ENCODE measurements around the gene ARSA. TPM values are rescaled to one million over a fixed set of nuclear protein-coding genes. Genes with fewer than 3 reads are reported as not detected.

ARSA gene
- total and polyA plus RNA-seq, 2 experiments from 2014 or later: 8.1 to 8.2 TPM

GRCh38 chr22:50602338-50602700, 25.6 kb downstream of the ARSA start:
- Histone ChIP-seq H3K9me2 (ENCODE audit: insufficient read depth) (no peaks in the 10 kb centered on the region), H3K4me1 (ENCODE audit: insufficient read depth) (no peaks in the 10 kb centered on the region; the same call in 1 of the 2 replicates), H3K27me3 (ENCODE audit: insufficient read depth) (peaks cover 89% of the 10 kb centered on the region), H3K79me2 (replicated peaks; ENCODE audit: insufficient read depth) (no peaks in the 10 kb centered on the region), H4K20me1 (replicated peaks; ENCODE audit: insufficient read depth) (no peaks in the 10 kb centered on the region), H3K4me3 (no peak overlapping the region), H3K36me3 (ENCODE audit: insufficient read depth) (no peaks in the 10 kb centered on the region), H3K4me2 (no peak overlapping the region), H3F3A (replicated peaks; ENCODE audit: low read depth) (no peaks in the 10 kb centered on the region), H2AFZ (no peak overlapping the region), H3K27ac (ENCODE audit: low read depth) (no peak overlapping the region)
- H3K27ac Mint-ChIP-seq: no peak overlapping the region
- ATAC-seq (no peak), DNase-seq (ENCODE audit: low spot score) (no peak)
- TF ChIP-seq EZH2 (IDR thresholded peaks at IDR 0.05; ENCODE audit: low read depth, unreplicated experiment): peak; percentile 40
- no peak for TF ChIP-seq ETS1 (IDR thresholded peaks at IDR 0.05)
- peak overlapping the region; percentile 63 for H3K4me3 Mint-ChIP-seq
- peaks cover 3% of the 10 kb centered on the region; the same call in 1 of the 3 replicates for H3K36me3 Mint-ChIP-seq (ENCODE audit: low read depth)
- 0 out of 3 replicates have a peak, but pooled peaks cover 3% of the 10 kb centered on the region for H3K9me3 Mint-ChIP-seq
- H3K27me3 Mint-ChIP-seq (ENCODE audit: insufficient read depth, low read depth, poor library complexity): peaks cover 67% of the 10 kb centered on the region
- H3K4me1 Mint-ChIP-seq: peaks cover 16% of the 10 kb centered on the region

- Mint-ChIP-seq H3K9me3 (0 out of 3 replicates have a peak, but pooled peaks cover 3% of the 10 kb centered on the region), H3K27me3 (ENCODE audit: insufficient read depth, low read depth, poor library complexity) (peaks cover 68% of the 10 kb centered on the region), H3K4me3 (peak overlapping the region; percentile 63), H3K4me1 (peaks cover 16% of the 10 kb centered on the region), H3K27ac (no peak overlapping the region), H3K36me3 (ENCODE audit: low read depth) (peaks cover 3% of the 10 kb centered on the region; the same call in 1 of the 3 replicates)
- peak; percentile 35 for TF ChIP-seq EZH2 (IDR thresholded peaks at IDR 0.05; ENCODE audit: low read depth, unreplicated experiment)
- no peak for TF ChIP-seq JUNB (IDR thresholded peaks at IDR 0.05; ENCODE audit: unreplicated experiment)
- no peak for TF ChIP-seq EZH2phosphoT487 (IDR thresholded peaks at IDR 0.05; ENCODE audit: unreplicated experiment)
- Histone ChIP-seq H3K27ac (ENCODE audit: low read depth) (no peak overlapping the region), H3K9me2 (ENCODE audit: insufficient read depth) (no peaks in the 10 kb centered on the region), H4K20me1 (replicated peaks; ENCODE audit: insufficient read depth) (no peaks in the 10 kb centered on the region; the same call in 1 of the 2 replicates), H3K4me3 (no peak overlapping the region), H3K27me3 (ENCODE audit: insufficient read depth) (peaks cover 90% of the 10 kb centered on the region), H3K36me3 (ENCODE audit: insufficient read depth) (no peaks in the 10 kb centered on the region), H3F3A (replicated peaks; ENCODE audit: low read depth) (no peaks in the 10 kb centered on the region), H3K4me1 (ENCODE audit: insufficient read depth) (no peaks in the 10 kb centered on the region; the same call in 1 of the 2 replicates), H3K4me2 (no peak overlapping the region), H2AFZ (no peak overlapping the region), H3K79me2 (replicated peaks; ENCODE audit: insufficient read depth) (no peaks in the 10 kb centered on the region)
- ATAC-seq (no peak), DNase-seq (ENCODE audit: low spot score) (no peak)
Observed at GRCh38 chr22:50601669-50602337, 26.1 kb downstream of the ARSA start.

GRCh38 chr22:50600967-50601668, 26.8 kb downstream of the ARSA start:
- ATAC-seq (no peak; the same call in 2 of the 3 replicates), DNase-seq (ENCODE audit: low spot score) (no peak)
- Histone ChIP-seq H3K79me2 (replicated peaks; ENCODE audit: insufficient read depth) (no peaks in the 10 kb centered on the region), H4K20me1 (replicated peaks; ENCODE audit: insufficient read depth) (no peaks in the 10 kb centered on the region; the same call in 1 of the 2 replicates), H3K27me3 (ENCODE audit: insufficient read depth) (peaks cover 91% of the 10 kb centered on the region), H3K4me3 (peak overlapping the region; percentile 55), H3K4me2 (peak overlapping the region; percentile 75), H2AFZ (no peak overlapping the region), H3K4me1 (ENCODE audit: insufficient read depth) (no peaks in the 10 kb centered on the region; the same call in 1 of the 2 replicates), H3F3A (replicated peaks; ENCODE audit: low read depth) (no peaks in the 10 kb centered on the region), H3K9me2 (ENCODE audit: insufficient read depth) (no peaks in the 10 kb centered on the region), H3K36me3 (ENCODE audit: insufficient read depth) (no peaks in the 10 kb centered on the region), H3K27ac (ENCODE audit: low read depth) (no peak overlapping the region)
- Mint-ChIP-seq H3K27me3 (ENCODE audit: insufficient read depth, low read depth, poor library complexity) (peaks cover 64% of the 10 kb centered on the region), H3K4me1 (peaks cover 16% of the 10 kb centered on the region), H3K36me3 (ENCODE audit: low read depth) (peaks cover 3% of the 10 kb centered on the region; the same call in 1 of the 3 replicates), H3K27ac (no peak overlapping the region), H3K9me3 (0 out of 3 replicates have a peak, but pooled peaks cover 3% of the 10 kb centered on the region), H3K4me3 (peak overlapping the region; percentile 63)
- TF ChIP-seq STAT1 (IDR thresholded peaks at IDR 0.05; ENCODE audit: unreplicated experiment): no peak
- TF ChIP-seq ETS1 (IDR thresholded peaks at IDR 0.05): no peak
- peak; percentile 69 for TF ChIP-seq EZH2 (IDR thresholded peaks at IDR 0.05; ENCODE audit: low read depth, unreplicated experiment)

Data from GM23338 (cell line).